Muscle of leg (tissue), 11 donors: ENCODE data around the gene EYS. TPM values are rescaled to one million over a fixed set of nuclear protein-coding genes. Genes with fewer than 3 reads are reported as not detected.
A peak's percentile ranks its signal among the peaks of the same experiment; 100 is the strongest.

ENCODE experiments used
- DNase-seq: peaks from one replicate; pipeline ENCODE4 v3.0.0; 2013
- H3K27ac ChIP-seq: one replicate; pipeline ENCODE4 v1.5.1; 2013; ENCODE audit warnings: mild to moderate bottlenecking, low read length, control low read depth
- H3K27me3 ChIP-seq: one replicate; pipeline ENCODE4 v1.6.1; 2013; ENCODE audit warnings: low read length; ENCODE audit not compliant: control insufficient read depth, insufficient read depth
- H3K36me3 ChIP-seq: one replicate; pipeline ENCODE4 v1.6.1; 2013; ENCODE audit warnings: low read length; ENCODE audit not compliant: control insufficient read depth, insufficient read depth
- H3K4me1 ChIP-seq: one replicate; pipeline ENCODE4 v1.6.1; 2013; ENCODE audit warnings: low read length; ENCODE audit not compliant: control insufficient read depth, insufficient read depth
- H3K4me3 ChIP-seq: one replicate; pipeline ENCODE4 v1.5.1; 2013; ENCODE audit warnings: low read length, control low read depth
- H3K9me3 ChIP-seq: replicated peaks from 2 replicates; pipeline ENCODE4 v1.6.1; 2013; ENCODE audit warnings: low read depth, low read length; ENCODE audit not compliant: control insufficient read depth
- WGBS: methylation state at CpG from one replicate; pipeline ENCODE4 v1.1.5; 2013; ENCODE audit warnings: missing lambda C conversion rate; ENCODE audit not compliant: insufficient coverage; 5-methylcytosine and 5-hydroxymethylcytosine counted together
- polyA plus RNA-seq, 8 donors: library from polyadenylated mRNA; unstranded; fragments of 120-200 nt; gene quantifications; one replicate each; pipeline versions ENCODE4 v1.2.1 to v1.2.3, GENCODE V29; 2013; ENCODE audit warnings: inconsistent platforms in 1 of 8, low replicate concordance in 1 of 8; ENCODE audit not compliant: insufficient read length in 8 of 8, insufficient read depth in 1 of 8
- total RNA-seq: library from RNA; stranded (reverse); fragments of 120-200 nt; gene quantifications from one replicate; pipeline ENCODE4 v1.2.4, GENCODE V29; 2013

Gene EYS
- total and polyA plus RNA-seq, 9 donors = 0.24 to 1.1 (median 0.66) TPM

DNA sequence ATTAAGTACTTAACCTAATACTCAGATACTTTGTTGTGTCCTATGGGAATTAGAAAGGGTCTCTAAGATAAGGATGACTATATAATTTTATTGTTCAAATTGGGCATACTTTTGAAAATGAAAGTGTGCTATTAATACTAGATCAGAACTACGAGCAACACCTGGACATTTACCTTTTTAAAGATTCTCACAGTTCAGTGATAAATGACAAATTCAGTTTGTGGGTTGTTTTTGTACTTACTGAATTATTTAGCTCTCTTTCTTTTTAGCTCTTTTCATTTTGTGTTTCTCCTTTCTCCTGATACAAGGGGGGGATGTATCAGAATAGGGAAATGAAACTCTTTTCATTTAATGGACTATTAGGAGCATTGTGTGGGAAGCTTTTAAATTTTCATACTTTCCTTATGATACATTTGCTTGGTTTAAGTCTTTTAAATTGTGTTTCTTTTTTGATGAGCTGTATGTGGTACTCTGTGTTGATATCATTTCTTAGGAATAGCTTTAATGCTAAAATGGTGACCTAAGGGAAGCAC is 2023.9 kb downstream of the EYS start:
- no peaks in the 10 kb centered on the region for H3K4me1 ChIP-seq
- H3K27me3 ChIP-seq = no peaks in the 10 kb centered on the region
- peaks cover 12% of the 10 kb centered on the region for H3K36me3 ChIP-seq
- no CpG with 5 or more reads among the region's 1 CpG for WGBS
- H3K4me3 ChIP-seq = no peak overlapping the region
- no peaks in the 10 kb centered on the region for H3K9me3 ChIP-seq
- H3K27ac ChIP-seq = no peak overlapping the region
- DNase-seq = no peak

DNA sequence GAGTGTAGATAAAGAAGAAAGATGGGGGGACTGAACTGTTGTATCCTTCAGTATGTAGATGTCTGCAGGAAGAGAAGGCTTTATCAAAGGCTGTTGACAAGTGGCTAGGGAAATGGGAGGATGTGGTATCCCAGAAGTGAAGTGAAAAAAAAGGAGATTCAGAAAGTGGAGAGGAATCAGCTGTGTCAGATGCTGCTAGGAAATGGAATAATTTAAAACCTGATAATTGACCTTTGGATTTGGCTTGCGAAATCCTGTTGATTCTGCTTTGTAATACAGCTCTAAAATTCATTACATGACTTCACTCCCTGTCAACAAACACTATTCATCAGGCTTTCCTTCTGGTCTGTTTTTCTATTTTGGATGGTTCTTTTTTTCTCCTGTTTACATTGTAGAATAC is 2029.7 kb downstream of the EYS start:
- WGBS = no CpG with 5 or more reads among the region's 1 CpG
- no peaks in the 10 kb centered on the region for H3K9me3 ChIP-seq
- H3K27ac ChIP-seq = no peak overlapping the region
- DNase-seq = peak; percentile 11
- no peaks in the 10 kb centered on the region for H3K4me1 ChIP-seq
- peaks cover 7% of the 10 kb centered on the region for H3K36me3 ChIP-seq
- H3K4me3 ChIP-seq = no peak overlapping the region
- no peaks in the 10 kb centered on the region for H3K27me3 ChIP-seq

DNA sequence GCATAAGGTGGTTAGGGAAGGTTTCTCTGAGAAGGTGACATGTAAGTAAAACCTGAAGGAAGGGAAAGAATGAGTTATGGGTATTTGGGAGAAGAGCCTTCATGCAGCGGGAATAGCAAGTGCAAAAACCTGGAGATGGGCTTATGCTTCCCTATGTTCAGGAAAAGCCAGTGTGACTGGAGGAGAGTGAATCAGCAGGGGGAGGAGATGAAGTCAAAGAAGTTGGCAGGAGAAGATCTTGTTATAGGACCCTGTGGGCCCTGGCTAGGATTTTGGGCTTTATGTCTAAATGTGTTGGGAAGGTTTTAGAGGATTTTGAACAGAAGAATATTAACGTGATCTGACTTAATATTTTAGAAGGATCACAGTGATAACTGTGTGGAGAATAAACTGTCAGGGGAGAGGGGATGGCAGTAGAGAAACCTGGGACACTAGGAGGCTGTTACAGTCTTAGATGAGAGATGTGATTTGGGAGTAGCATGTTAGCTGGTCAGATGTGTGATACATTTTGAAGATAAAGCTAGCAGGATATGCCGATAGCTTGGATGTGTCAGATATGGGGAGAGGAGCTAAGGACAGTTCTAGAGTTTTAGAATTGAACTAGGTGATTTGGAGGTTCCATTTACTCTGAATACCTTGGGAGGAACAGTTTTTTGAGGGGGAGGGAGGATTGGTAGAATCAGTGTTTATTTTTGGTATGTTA is 2030.5 kb downstream of the EYS start:
- Histone ChIP-seq H3K27me3 (no peaks in the 10 kb centered on the region), H3K27ac (no peak overlapping the region), H3K9me3 (no peaks in the 10 kb centered on the region), H3K36me3 (peaks cover 5% of the 10 kb centered on the region), H3K4me3 (no peak overlapping the region), H3K4me1 (no peaks in the 10 kb centered on the region)
- WGBS = 43% methylated on average over 3 of the region's 3 CpGs
- peak; percentile 27 for DNase-seq

DNA sequence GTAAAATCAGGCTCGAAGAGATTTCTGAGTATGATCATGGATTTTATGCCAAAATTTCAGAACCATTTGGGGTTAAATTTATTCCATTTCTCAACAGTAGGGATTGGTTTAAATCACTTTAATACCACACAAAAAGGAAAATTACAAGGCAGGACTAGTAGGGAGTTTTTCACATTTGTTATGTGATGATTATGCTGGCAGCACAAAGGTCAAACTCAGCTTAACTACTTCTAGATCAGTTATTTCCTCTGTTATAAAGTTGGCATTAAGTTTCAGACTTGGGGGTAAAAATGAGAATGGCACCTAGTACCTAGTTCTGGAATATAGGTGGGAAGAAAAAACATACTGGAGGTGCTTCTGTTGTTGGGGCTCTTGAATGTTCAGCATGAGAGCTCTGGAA is 2031.9 kb downstream of the EYS start:
- no peak overlapping the region for H3K27ac ChIP-seq
- no peaks in the 10 kb centered on the region for H3K4me1 ChIP-seq
- H3K27me3 ChIP-seq = no peaks in the 10 kb centered on the region
- no peaks in the 10 kb centered on the region for H3K9me3 ChIP-seq
- no peak overlapping the region for H3K4me3 ChIP-seq
- H3K36me3 ChIP-seq = peaks cover 5% of the 10 kb centered on the region
- DNase-seq = no peak
- no CpG with 5 or more reads among the region's 1 CpG for WGBS

DNA sequence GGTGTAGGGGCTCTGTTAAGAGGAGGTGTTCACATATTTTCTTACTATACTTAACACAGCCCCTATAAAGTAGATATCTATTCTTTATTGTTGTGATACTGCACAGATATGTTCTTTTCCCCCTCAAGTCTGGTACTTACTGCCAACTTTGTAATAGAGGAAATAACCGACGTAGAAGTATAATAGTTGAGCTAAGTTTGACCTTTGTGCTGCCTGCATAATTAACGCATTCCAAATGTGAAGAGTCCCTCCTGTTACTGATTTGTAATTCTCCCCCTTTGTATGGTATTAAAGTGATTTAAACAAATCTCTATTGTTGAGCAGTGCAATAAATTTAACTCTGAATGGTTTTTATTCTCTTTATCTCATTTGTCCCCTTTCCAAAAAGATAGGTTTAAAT is 2032.4 kb downstream of the EYS start:
- Histone ChIP-seq H3K4me3 (no peak overlapping the region), H3K27ac (no peak overlapping the region), H3K4me1 (no peaks in the 10 kb centered on the region), H3K27me3 (no peaks in the 10 kb centered on the region), H3K36me3 (peaks cover 5% of the 10 kb centered on the region), H3K9me3 (no peaks in the 10 kb centered on the region)
- WGBS = no CpG with 5 or more reads among the region's 3 CpGs
- DNase-seq = no peak

DNA sequence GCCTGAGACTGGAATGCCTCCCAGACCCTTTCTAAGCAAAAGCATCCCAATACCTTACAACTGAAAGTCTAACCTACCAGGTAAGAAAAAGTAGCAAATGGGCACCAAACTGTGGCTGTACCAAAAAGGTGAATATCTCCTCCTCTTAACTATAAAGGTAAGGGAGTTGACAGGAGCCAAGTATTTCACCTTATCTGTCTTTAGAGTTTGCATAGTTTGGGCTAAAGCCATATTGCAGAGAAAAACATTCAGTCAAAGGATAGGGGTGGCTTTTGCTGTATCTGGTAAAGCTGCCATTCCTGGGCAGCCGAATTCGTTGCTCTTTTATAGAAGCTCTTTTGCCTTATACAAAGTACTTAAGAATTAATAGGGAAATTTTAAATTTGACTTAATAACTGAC is 2033.3 kb downstream of the EYS start:
- DNase-seq = no peak
- no CpG with 5 or more reads among the region's 2 CpGs for WGBS

DNA sequence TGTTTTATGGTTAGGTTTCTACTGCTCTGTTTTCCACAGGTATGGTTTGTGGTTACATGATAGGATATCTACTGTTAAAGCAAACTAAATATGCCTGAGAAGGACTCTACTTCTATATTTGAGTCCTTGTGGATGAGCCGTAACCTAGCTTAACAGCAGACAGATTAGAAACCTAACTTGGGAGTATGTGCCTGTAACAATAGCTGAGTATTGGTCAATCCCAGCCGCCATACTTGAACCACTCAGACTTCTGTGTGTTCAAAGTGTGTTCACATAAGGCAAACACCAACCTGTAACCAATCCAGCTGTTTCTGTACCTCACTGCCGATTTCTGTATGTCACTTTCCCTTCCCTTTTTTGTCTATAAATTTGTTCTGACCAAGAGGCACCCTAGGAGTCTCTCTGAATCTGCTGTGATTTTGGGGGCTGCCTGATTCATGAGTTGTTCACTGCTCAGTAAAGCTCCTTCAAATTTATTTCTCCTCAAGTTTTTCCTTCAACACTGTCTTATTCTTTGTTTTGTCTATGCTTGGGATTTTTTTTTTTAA is 2034.4 kb downstream of the EYS start:
- Histone ChIP-seq H3K27ac (no peak overlapping the region), H3K4me1 (no peaks in the 10 kb centered on the region), H3K27me3 (no peaks in the 10 kb centered on the region), H3K9me3 (no peaks in the 10 kb centered on the region), H3K36me3 (peaks cover 5% of the 10 kb centered on the region), H3K4me3 (no peak overlapping the region)
- DNase-seq = no peak
- 90% methylated on average over 2 of the region's 3 CpGs for WGBS

More for the DNA sequence above, 2033.3 kb downstream of the EYS start:
- no peak overlapping the region for H3K4me3 ChIP-seq
- peaks cover 5% of the 10 kb centered on the region for H3K36me3 ChIP-seq
- H3K27ac ChIP-seq = no peak overlapping the region
- no peaks in the 10 kb centered on the region for H3K4me1 ChIP-seq
- H3K9me3 ChIP-seq = no peaks in the 10 kb centered on the region
- H3K27me3 ChIP-seq = no peaks in the 10 kb centered on the region

DNA sequence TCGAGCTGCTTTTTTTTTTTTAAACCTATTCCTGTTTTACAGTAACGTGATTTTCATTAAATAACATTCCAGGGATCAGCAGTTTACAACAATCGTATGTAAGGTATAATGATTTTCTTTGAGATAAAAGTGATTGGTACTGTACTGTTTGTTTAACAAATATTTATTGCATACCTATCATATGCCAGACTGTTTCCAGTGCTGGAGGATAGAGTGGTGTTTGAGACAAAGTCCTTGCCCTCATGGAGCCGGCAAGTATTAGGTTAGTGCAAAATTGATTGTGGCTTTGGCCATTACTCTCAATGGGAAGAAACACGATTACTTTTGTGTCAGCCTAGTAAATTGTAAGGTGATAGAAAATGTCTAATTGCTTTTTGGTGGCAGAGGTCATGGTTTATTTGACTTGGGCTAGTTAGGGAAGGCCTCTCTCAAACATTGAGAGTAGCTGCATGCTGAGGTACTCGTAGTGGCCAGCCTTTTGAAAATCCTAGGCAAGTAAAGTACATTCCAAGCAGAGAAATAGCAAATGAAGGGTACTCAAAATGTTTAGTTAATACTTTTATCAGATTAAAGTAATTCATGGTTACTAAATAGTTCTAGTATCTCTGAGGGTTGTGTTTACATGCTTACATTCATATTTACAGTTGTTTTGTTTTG is 2035.8 kb downstream of the EYS start:
- H3K4me1 ChIP-seq = no peaks in the 10 kb centered on the region

More for the DNA sequence above, 2035.8 kb downstream of the EYS start:
- DNase-seq = no peak
- no peaks in the 10 kb centered on the region for H3K9me3 ChIP-seq
- 60% methylated on average over 2 of the region's 6 CpGs for WGBS
- peaks cover 5% of the 10 kb centered on the region for H3K36me3 ChIP-seq
- H3K4me3 ChIP-seq = no peak overlapping the region
- no peak overlapping the region for H3K27ac ChIP-seq
- H3K27me3 ChIP-seq = no peaks in the 10 kb centered on the region
